Activated T-helper 17 cell treated with anti-CD3 and anti-CD28 coated beads, Interleukin-2, amount 50 U/mL, for 72 hours (primary cell): ENCODE measurements around the gene CHMP1B. TPM values are rescaled to one million over a fixed set of nuclear protein-coding genes. Genes with fewer than 3 reads are reported as not detected.
"Not testable (repeated sequence)": the region's sequence is repeated elsewhere in the genome, so short reads cannot be mapped to it uniquely, and the experiment has no call there.

ENCODE experiments used
- ATAC-seq: fragments of 150-1000 bp; cut with Tn5 transposase; replicated peaks from 2 replicates; pipeline ENCODE4 v1.10.0; 2021; ENCODE audit warnings: mild to moderate bottlenecking, moderate library complexity
- H3K27ac Mint-ChIP-seq: one replicate; pipeline ENCODE4 v1.8.0; 2022; ENCODE audit warnings: mixed read lengths
- H3K27me3 Mint-ChIP-seq: one replicate; pipeline ENCODE4 v1.8.0; 2022; ENCODE audit warnings: mixed read lengths
- H3K36me3 Mint-ChIP-seq: one replicate; pipeline ENCODE4 v1.8.0; 2022; ENCODE audit warnings: low read depth, mild to moderate bottlenecking, mixed read lengths
- H3K4me1 Mint-ChIP-seq: one replicate; pipeline ENCODE4 v1.8.0; 2022; ENCODE audit warnings: mixed read lengths
- H3K4me3 Mint-ChIP-seq: one replicate; pipeline ENCODE4 v1.8.0; 2022; ENCODE audit warnings: mild to moderate bottlenecking, mixed read lengths
- H3K9me3 Mint-ChIP-seq: one replicate; pipeline ENCODE4 v1.8.0; 2022; ENCODE audit warnings: mixed read lengths
- total RNA-seq, 2 donors: library from RNA; stranded (reverse); gene quantifications; one replicate each; pipeline ENCODE4 v1.2.3, GENCODE V29; 2022

Gene CHMP1B
- total RNA-seq, 2 donors from 2014 or later: 18.8 to 21.5 TPM

GRCh38 chr18:11850821-11851145, 430 bp upstream of the CHMP1B start:
- peaks cover 36% of the 10 kb centered on the region for H3K36me3 Mint-ChIP-seq
- peak; percentile 31 for ATAC-seq
- peak overlapping the region; percentile 96 for H3K4me3 Mint-ChIP-seq
- peak overlapping the region; percentile 98 for H3K27ac Mint-ChIP-seq
- peaks cover 10% of the 10 kb centered on the region for H3K4me1 Mint-ChIP-seq
- H3K9me3 Mint-ChIP-seq: no peaks in the 10 kb centered on the region
- no peaks in the 10 kb centered on the region for H3K27me3 Mint-ChIP-seq

DNA sequence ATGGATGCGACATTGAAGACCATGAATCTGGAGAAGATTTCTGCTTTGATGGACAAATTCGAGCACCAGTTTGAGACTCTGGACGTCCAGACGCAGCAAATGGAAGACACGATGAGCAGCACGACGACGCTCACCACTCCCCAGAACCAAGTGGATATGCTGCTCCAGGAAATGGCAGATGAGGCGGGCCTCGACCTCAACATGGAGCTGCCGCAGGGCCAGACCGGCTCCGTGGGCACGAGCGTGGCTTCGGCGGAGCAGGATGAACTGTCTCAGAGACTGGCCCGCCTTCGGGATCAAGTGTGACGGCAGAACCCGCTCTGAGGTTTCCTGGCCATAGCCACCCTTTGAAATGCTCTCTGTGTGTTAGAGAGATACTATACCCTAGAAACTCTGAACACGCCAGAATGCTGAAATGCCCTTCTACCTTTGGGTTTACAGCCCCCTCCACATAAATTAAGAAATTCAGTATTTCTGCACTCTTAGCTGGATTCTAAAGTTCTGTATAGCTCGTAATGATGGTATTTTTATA, 659 bp downstream of the CHMP1B start:
- peaks cover 36% of the 10 kb centered on the region for H3K36me3 Mint-ChIP-seq
- peak overlapping the region; percentile 96 for H3K4me3 Mint-ChIP-seq
- H3K27me3 Mint-ChIP-seq: no peaks in the 10 kb centered on the region
- ATAC-seq: peak; percentile 43
- H3K27ac Mint-ChIP-seq: peak overlapping the region; percentile 98
- no peaks in the 10 kb centered on the region for H3K9me3 Mint-ChIP-seq
- peaks cover 10% of the 10 kb centered on the region for H3K4me1 Mint-ChIP-seq

GRCh38 chr18:11854554-11854953, 3.3 kb downstream of the CHMP1B start:
- Mint-ChIP-seq H3K4me1 (peaks cover 14% of the 10 kb centered on the region), H3K36me3 (peaks cover 36% of the 10 kb centered on the region)
- H3K27ac Mint-ChIP-seq, H3K4me3 Mint-ChIP-seq, ATAC-seq, H3K9me3 Mint-ChIP-seq, H3K27me3 Mint-ChIP-seq: not testable (repeated sequence)

DNA sequence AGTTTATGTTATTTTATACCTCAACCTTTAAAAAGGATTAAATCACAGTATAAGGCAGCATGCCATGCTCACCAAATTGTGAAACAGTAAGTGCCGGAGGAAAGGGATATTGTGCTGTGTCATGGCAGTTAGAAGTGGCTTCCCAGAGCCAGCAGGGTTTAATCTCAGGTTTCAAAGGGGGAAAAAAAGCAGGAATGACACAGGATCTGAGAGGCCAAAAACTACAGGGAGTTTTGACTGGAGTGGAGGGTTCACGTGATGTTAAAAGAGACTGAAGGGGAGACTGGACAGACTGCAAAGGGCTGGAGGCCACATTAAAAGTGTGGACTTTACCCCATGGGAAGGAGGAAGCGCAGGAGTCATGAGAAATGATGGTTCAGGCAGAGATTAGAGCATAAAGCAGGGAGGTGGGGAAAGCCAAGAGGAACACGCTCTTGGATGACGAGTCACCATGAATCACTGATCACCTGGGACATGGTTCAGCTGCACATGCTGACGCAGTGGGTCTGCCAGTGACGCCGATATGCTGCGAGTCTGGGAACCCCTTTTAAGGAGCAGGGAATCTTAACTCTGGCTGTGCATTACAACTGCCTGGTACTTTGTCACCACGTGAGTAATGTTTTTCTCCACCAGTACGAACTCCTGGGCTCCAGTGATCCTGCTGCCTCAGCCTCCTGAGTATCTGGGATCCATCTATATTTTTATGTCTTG, 6.1 kb downstream of the CHMP1B start:
- peak overlapping the region; percentile 79 for H3K27ac Mint-ChIP-seq
- H3K27me3 Mint-ChIP-seq: no peaks in the 10 kb centered on the region
- no peak overlapping the region for H3K4me3 Mint-ChIP-seq
- H3K36me3 Mint-ChIP-seq: peaks cover 19% of the 10 kb centered on the region
- no peaks in the 10 kb centered on the region for H3K9me3 Mint-ChIP-seq
- ATAC-seq: no peak
- peaks cover 5% of the 10 kb centered on the region for H3K4me1 Mint-ChIP-seq

DNA sequence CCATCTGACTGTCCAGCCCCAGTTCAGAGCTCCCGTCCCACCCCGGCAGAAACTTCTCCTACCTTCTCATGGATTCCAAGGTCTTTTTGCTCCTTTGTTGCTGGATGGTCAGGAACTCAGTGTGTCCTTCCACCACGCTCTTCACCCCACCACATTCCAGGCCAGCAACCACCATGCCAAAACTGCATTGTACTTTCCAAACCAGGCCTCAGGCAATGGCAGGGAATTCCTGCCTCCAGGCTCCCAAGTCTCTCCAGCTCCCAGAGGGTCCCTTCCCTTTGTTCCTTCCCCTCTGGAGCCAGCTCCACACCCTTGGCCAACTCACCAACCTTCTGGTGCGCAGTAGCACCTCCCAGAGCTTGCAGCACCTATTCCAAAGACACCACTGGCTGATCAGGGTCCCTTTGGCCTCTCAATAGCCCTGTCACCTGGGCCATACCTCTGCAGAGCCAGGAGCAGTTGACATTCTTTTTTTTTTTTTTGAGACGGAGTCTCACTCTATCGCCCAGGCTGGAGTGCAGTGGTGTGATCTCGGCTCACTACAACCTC, 8.1 kb downstream of the CHMP1B start:
- Mint-ChIP-seq H3K4me3 (no peak overlapping the region), H3K9me3 (no peaks in the 10 kb centered on the region), H3K4me1 (peaks cover 4% of the 10 kb centered on the region), H3K36me3 (peaks cover 12% of the 10 kb centered on the region), H3K27me3 (no peaks in the 10 kb centered on the region), H3K27ac (no peak overlapping the region)
- no peak for ATAC-seq

- H3K4me1 Mint-ChIP-seq: peaks cover 4% of the 10 kb centered on the region
- no peaks in the 10 kb centered on the region for H3K27me3 Mint-ChIP-seq
- peaks cover 6% of the 10 kb centered on the region for H3K36me3 Mint-ChIP-seq
- H3K27ac Mint-ChIP-seq: peak overlapping the region; percentile 72
- H3K4me3 Mint-ChIP-seq: no peak overlapping the region
- H3K9me3 Mint-ChIP-seq: no peaks in the 10 kb centered on the region
- ATAC-seq: peak; percentile 34
These were observed 8.7 kb downstream of the CHMP1B start for GRCh38 chr18:11859903-11860407.

DNA sequence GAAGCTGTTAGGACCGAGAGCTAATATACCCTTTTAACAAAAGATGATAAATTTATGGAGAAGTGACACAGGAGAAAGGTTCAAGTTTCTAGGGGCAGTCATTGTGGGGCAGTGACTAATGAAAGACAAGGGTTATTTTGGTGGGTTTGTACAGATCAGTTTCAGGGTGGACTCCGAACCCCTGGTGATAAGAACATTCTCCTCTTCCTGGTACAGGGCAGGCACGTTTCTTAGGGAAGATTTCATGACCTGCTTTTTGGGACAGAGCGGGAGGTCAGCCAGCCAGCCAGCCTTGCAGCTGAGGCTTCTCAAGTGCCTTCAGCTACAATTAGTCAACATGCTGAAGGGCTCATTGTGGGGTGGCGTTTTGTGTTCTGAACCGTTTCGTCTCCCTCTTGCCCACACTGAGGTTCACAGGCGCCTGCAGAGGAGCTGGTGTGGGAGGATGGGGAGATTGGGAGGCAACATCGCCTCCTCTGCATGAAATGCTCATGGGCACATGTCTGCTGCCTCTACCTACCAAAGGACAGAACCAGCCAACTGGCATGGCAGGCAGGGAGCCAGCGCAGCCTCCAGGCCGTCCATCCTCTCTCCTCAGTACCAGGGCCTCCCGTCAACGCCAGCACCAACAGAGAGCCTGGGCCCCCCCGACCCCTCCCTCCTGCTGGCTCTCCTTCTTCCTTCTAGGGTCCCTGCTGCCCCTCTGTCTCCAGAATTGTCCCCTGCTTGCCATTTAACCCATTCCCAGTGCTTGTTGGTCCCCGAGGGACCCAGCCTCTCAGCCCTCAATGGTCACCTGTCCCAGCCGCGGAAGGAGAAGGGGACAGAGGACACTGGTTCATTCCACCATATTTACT, 9.6 kb downstream of the CHMP1B start:
- Mint-ChIP-seq H3K4me1 (peaks cover 4% of the 10 kb centered on the region), H3K36me3 (no peaks in the 10 kb centered on the region), H3K27ac (peak overlapping the region; percentile 72), H3K27me3 (no peaks in the 10 kb centered on the region), H3K4me3 (no peak overlapping the region), H3K9me3 (no peaks in the 10 kb centered on the region)
- no peak for ATAC-seq

- Mint-ChIP-seq H3K9me3 (no peaks in the 10 kb centered on the region), H3K36me3 (no peaks in the 10 kb centered on the region), H3K27me3 (peaks cover 6% of the 10 kb centered on the region), H3K4me1 (peaks cover 4% of the 10 kb centered on the region), H3K27ac (no peak overlapping the region), H3K4me3 (no peak overlapping the region)
- no peak for ATAC-seq
These were observed 10.5 kb downstream of the CHMP1B start for GRCh38 chr18:11861583-11862288.

GRCh38 chr18:11862468-11863137, 11.4 kb downstream of the CHMP1B start:
- ATAC-seq: no peak
- no peaks in the 10 kb centered on the region for H3K36me3 Mint-ChIP-seq
- no peak overlapping the region for H3K27ac Mint-ChIP-seq
- no peak overlapping the region for H3K4me3 Mint-ChIP-seq
- peaks cover 6% of the 10 kb centered on the region for H3K27me3 Mint-ChIP-seq
- no peaks in the 10 kb centered on the region for H3K9me3 Mint-ChIP-seq
- H3K4me1 Mint-ChIP-seq: no peaks in the 10 kb centered on the region

DNA sequence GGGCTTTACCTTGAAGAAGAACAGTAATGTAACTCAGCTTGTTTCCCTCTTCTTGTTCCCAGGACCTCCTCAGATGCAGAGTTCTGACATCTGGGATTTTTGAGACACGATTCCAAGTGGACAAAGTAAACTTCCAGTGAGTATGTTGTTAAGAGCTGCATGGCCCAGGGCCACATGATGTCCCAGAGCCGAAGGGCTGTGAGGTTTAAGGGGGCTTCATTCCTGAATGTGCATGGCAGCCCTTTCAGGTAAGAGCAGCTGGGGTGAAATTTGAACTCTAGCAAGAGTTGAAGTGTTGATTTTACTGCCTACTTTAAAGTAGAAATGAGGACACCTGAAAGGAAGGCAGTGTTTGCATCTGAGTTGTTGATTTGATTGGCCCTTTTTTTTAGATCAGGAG, 13.3 kb downstream of the CHMP1B start:
- H3K4me3 Mint-ChIP-seq: no peak overlapping the region
- H3K4me1 Mint-ChIP-seq: no peaks in the 10 kb centered on the region
- H3K27me3 Mint-ChIP-seq: peaks cover 6% of the 10 kb centered on the region
- no peaks in the 10 kb centered on the region for H3K9me3 Mint-ChIP-seq
- no peak for ATAC-seq
- no peaks in the 10 kb centered on the region for H3K36me3 Mint-ChIP-seq
- no peak overlapping the region for H3K27ac Mint-ChIP-seq

DNA sequence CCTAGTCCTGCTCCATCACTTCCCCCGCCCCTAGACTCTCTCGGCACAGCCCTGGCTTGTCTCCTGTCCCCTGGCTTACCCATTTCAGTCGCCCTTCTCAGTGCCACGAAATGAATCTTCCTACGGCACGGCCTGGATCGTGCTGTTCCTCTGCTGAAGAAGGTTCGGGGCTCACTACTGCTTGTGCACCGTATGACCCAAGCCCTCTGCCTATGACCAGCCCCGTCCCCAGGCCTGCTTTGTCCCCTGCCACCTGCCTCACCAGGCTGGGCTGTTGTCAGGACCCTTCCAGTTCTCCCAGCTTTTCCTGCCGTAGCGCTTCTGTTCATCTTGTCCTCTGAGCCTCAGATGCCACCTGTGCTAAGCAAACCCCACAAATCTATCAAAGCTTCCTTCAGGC, 13.9 kb downstream of the CHMP1B start:
- Mint-ChIP-seq H3K4me1 (no peaks in the 10 kb centered on the region), H3K4me3 (no peak overlapping the region), H3K36me3 (no peaks in the 10 kb centered on the region), H3K27ac (no peak overlapping the region), H3K9me3 (no peaks in the 10 kb centered on the region), H3K27me3 (peaks cover 6% of the 10 kb centered on the region)
- ATAC-seq: no peak

GRCh38 chr18:11866329-11866728, 15.1 kb downstream of the CHMP1B start:
- no peak overlapping the region for H3K27ac Mint-ChIP-seq
- ATAC-seq: no peak
- H3K4me1 Mint-ChIP-seq: no peaks in the 10 kb centered on the region
- no peak overlapping the region for H3K4me3 Mint-ChIP-seq
- H3K27me3 Mint-ChIP-seq: peaks cover 6% of the 10 kb centered on the region
- no peaks in the 10 kb centered on the region for H3K36me3 Mint-ChIP-seq
- H3K9me3 Mint-ChIP-seq: no peaks in the 10 kb centered on the region

DNA sequence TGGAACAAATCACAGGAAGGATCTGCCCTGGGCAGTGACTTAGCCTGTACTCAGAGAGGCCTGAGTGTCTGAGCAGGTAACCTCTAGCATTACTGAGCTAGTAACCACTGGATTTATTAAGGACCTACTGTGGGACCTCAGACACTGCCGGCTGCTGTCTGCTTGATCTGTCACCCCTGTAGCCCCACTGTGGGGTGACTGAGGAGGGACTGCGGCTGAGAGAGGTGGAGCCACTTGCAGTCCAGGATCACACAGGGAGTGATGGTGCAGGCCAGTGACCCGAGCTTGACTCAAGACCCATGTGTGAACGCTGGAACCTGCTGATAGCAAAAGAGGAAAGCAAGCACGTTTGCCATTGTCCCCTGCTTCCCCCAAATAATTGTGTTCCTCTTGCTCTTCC, 15.6 kb downstream of the CHMP1B start:
- H3K27me3 Mint-ChIP-seq: peaks cover 6% of the 10 kb centered on the region
- no peak overlapping the region for H3K27ac Mint-ChIP-seq
- H3K36me3 Mint-ChIP-seq: no peaks in the 10 kb centered on the region
- H3K4me1 Mint-ChIP-seq: no peaks in the 10 kb centered on the region
- H3K9me3 Mint-ChIP-seq: no peaks in the 10 kb centered on the region
- no peak overlapping the region for H3K4me3 Mint-ChIP-seq
- ATAC-seq: no peak

DNA sequence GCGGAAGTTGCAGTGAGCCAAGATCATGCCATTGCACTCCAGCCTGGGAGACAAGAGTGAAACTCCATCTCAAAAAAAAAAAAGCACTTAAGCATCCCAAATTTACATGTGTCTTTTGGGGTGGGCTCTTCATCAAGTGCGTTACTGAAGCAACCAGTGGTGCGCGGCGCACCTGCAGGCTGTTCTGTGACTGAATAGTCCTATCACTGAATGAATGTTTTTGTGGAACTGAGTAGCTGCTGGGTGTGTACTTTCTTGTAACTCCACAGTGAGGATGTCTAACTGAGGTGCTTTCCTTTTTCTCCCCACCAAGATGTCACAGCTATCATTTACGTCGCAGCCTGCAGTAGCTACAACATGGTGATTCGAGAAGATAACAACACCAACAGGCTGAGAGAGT, 17.0 kb downstream of the CHMP1B start:
- no peak for ATAC-seq
- no peaks in the 10 kb centered on the region for H3K36me3 Mint-ChIP-seq
- H3K27me3 Mint-ChIP-seq: peaks cover 6% of the 10 kb centered on the region
- no peaks in the 10 kb centered on the region for H3K4me1 Mint-ChIP-seq
- no peaks in the 10 kb centered on the region for H3K9me3 Mint-ChIP-seq
- H3K27ac Mint-ChIP-seq: no peak overlapping the region
- H3K4me3 Mint-ChIP-seq: no peak overlapping the region
